IPS-18c (cell line): Measurements from ENCODE around the gene SYCN.

ENCODE experiments used
- H3K4me3 ChIP-seq: 2 replicates; pipeline ENCODE4 v1.7.0; 2013; ENCODE audit warnings: low read depth, mild to moderate bottlenecking, low read length, moderate library complexity; ENCODE audit not compliant: insufficient read depth
- H3K9me3 ChIP-seq: one replicate; pipeline ENCODE4 v1.6.1; 2013; ENCODE audit warnings: mild to moderate bottlenecking, low read length, moderate library complexity; ENCODE audit not compliant: control insufficient read depth, insufficient read depth

Gene SYCN

GRCh38 chr19:39179754-39180153 lies 24.3 kb downstream of the SYCN start:
- Histone ChIP-seq H3K4me3 (no peak overlapping the region), H3K9me3 (no peaks in the 10 kb centered on the region)

- no peaks in the 10 kb centered on the region for H3K9me3 ChIP-seq
- H3K4me3 ChIP-seq = no peak overlapping the region
Observed at GRCh38 chr19:39178296-39179006, 25.6 kb downstream of the SYCN start.

- Histone ChIP-seq H3K9me3 (no peaks in the 10 kb centered on the region), H3K4me3 (no peak overlapping the region)
Observed at GRCh38 chr19:39177736-39178135, 26.3 kb downstream of the SYCN start.

GRCh38 chr19:39177110-39177699 lies 26.9 kb downstream of the SYCN start:
- Histone ChIP-seq H3K4me3 (no peak overlapping the region), H3K9me3 (no peaks in the 10 kb centered on the region)

GRCh38 chr19:39175564-39175963 lies 28.5 kb downstream of the SYCN start:
- Histone ChIP-seq H3K9me3 (no peaks in the 10 kb centered on the region), H3K4me3 (no peak overlapping the region)

GRCh38 chr19:39174558-39175544 lies 29.2 kb downstream of the SYCN start:
- no peaks in the 10 kb centered on the region for H3K9me3 ChIP-seq
- H3K4me3 ChIP-seq = no peak overlapping the region

- no peaks in the 10 kb centered on the region for H3K9me3 ChIP-seq
- no peak overlapping the region for H3K4me3 ChIP-seq
Observed at GRCh38 chr19:39174142-39174541, 29.9 kb downstream of the SYCN start.

- Histone ChIP-seq H3K4me3 (no peak overlapping the region), H3K9me3 (no peaks in the 10 kb centered on the region)
Observed at GRCh38 chr19:39173502-39173991, 30.5 kb downstream of the SYCN start.

- H3K9me3 ChIP-seq = no peaks in the 10 kb centered on the region
- no peak overlapping the region for H3K4me3 ChIP-seq
Observed at GRCh38 chr19:39172700-39173501, 31.2 kb downstream of the SYCN start.

- no peak overlapping the region for H3K4me3 ChIP-seq
- H3K9me3 ChIP-seq = no peaks in the 10 kb centered on the region
Observed at GRCh38 chr19:39171479-39172465, 32.3 kb downstream of the SYCN start.

- H3K4me3 ChIP-seq = no peak overlapping the region
- H3K9me3 ChIP-seq = no peaks in the 10 kb centered on the region
Observed at GRCh38 chr19:39170386-39171231, 33.5 kb downstream of the SYCN start.

- Histone ChIP-seq H3K9me3 (no peaks in the 10 kb centered on the region), H3K4me3 (no peak overlapping the region)
Observed at GRCh38 chr19:39169143-39169810, 34.8 kb downstream of the SYCN start.

- H3K9me3 ChIP-seq = no peaks in the 10 kb centered on the region
- no peak overlapping the region for H3K4me3 ChIP-seq
Observed at GRCh38 chr19:39168258-39169142, 35.6 kb downstream of the SYCN start.
